ENCODE results near the gene SIL1. TPM values are rescaled to one million over a fixed set of nuclear protein-coding genes. Genes with fewer than 3 reads are reported as not detected.
A peak's percentile ranks its signal among the peaks of the same experiment; 100 is the strongest.

The SIL1 gene
- polyA plus RNA-seq, 1 donor (not counting 4 experiments of a cell fraction or from before 2014, with no cell fraction given) = 45.4 TPM

GRCh38 chr5:138954257-138955012, 243.7 kb downstream of the SIL1 start:
- no peak for DNase-seq (ENCODE audit: low read depth, low spot score)
- dilution Hi-C loops (cut with MboI; ENCODE audit: extremely low pct_ligation_motif_present, low sequenced_read_pairs) = no loop called here
- H3K27ac ChIP-seq (ENCODE audit: control insufficient read depth, insufficient read depth, low read length) = no peak overlapping the region

GRCh38 chr5:138953387-138954256, 244.5 kb downstream of the SIL1 start:
- Histone ChIP-seq H3K9me1 (ENCODE audit: control insufficient read depth, extremely low read depth, insufficient read depth, low read length) (no peaks in the 10 kb centered on the region), H4K20me1 (ENCODE audit: control insufficient read depth, extremely low read depth, insufficient read depth, low read length) (peaks cover 4% of the 10 kb centered on the region), H3K27me3 (ENCODE audit: control insufficient read depth, extremely low read depth, insufficient read depth, low read length) (no peaks in the 10 kb centered on the region), H3K9me3 (ENCODE audit: control insufficient read depth, low read depth, low read length) (no peaks in the 10 kb centered on the region), H3K79me2 (ENCODE audit: control insufficient read depth, insufficient read depth, low read length) (no peaks in the 10 kb centered on the region), H3K4me3 (ENCODE audit: control insufficient read depth in 2 of 3, extremely low read depth in 1 of 3, insufficient read depth in 2 of 3, low read depth in 1 of 3, low read length in 3 of 3) (no peak overlapping the region), H3K36me3 (ENCODE audit: control insufficient read depth in 2 of 2, extremely low read depth in 1 of 2, insufficient read depth in 2 of 2, low read length in 2 of 2) (peaks cover 0 to 4% of the 10 kb centered on the region in 2 experiments), H3K27ac (ENCODE audit: control insufficient read depth, insufficient read depth, low read length) (no peak overlapping the region), H3K4me1 (ENCODE audit: control insufficient read depth, extremely low read depth, insufficient read depth, low read length) (peaks cover 10% of the 10 kb centered on the region), H3K4me2 (ENCODE audit: control insufficient read depth, extremely low read depth, insufficient read depth, low read depth, low read length) (no peak overlapping the region), H2AFZ (ENCODE audit: control insufficient read depth, low read length) (no peak overlapping the region), H3K9ac (ENCODE audit: control insufficient read depth, extremely low read depth, insufficient read depth, low read length) (no peak overlapping the region)
- DNase-seq (ENCODE audit: low read depth, low spot score) (no peak), FAIRE-seq (peak; percentile 17)
- TF ChIP-seq CTCF (optimal IDR thresholded peaks at IDR 0.05 in 1 of 3, IDR thresholded peaks at IDR 0.05 in 1 of 3, conservative IDR thresholded peaks at IDR 0.05 in 1 of 3; ENCODE audit: extremely low read depth in 1 of 3, insufficient read depth in 2 of 3, low read length in 3 of 3) (no peak), EZH2 (IDR thresholded peaks at IDR 0.05; ENCODE audit: low read length) (no peak)
- dilution Hi-C loops (cut with MboI; ENCODE audit: extremely low pct_ligation_motif_present, low sequenced_read_pairs) = no loop called here

More at GRCh38 chr5:138954257-138955012, 243.7 kb downstream of the SIL1 start:
- H3K9me1 ChIP-seq (ENCODE audit: control insufficient read depth, extremely low read depth, insufficient read depth, low read length) = no peaks in the 10 kb centered on the region
- no peak overlapping the region for H3K4me3 ChIP-seq (ENCODE audit: control insufficient read depth in 2 of 3, extremely low read depth in 1 of 3, insufficient read depth in 2 of 3, low read depth in 1 of 3, low read length in 3 of 3)
- H3K36me3 ChIP-seq (ENCODE audit: control insufficient read depth in 2 of 2, extremely low read depth in 1 of 2, insufficient read depth in 2 of 2, low read length in 2 of 2) = peaks cover 0 to 4% of the 10 kb centered on the region in 2 experiments
- H3K79me2 ChIP-seq (ENCODE audit: control insufficient read depth, insufficient read depth, low read length) = no peaks in the 10 kb centered on the region
- peak; percentile 43 for FAIRE-seq
- H2AFZ ChIP-seq (ENCODE audit: control insufficient read depth, low read length) = no peak overlapping the region
- no peak for TF ChIP-seq CTCF (optimal IDR thresholded peaks at IDR 0.05 in 1 of 3, IDR thresholded peaks at IDR 0.05 in 1 of 3, conservative IDR thresholded peaks at IDR 0.05 in 1 of 3; ENCODE audit: extremely low read depth in 1 of 3, insufficient read depth in 2 of 3, low read length in 3 of 3)
- TF ChIP-seq EZH2 (IDR thresholded peaks at IDR 0.05; ENCODE audit: low read length) = no peak
- peaks cover 4% of the 10 kb centered on the region for H4K20me1 ChIP-seq (ENCODE audit: control insufficient read depth, extremely low read depth, insufficient read depth, low read length)
- H3K9me3 ChIP-seq (ENCODE audit: control insufficient read depth, low read depth, low read length) = no peaks in the 10 kb centered on the region
- H3K27me3 ChIP-seq (ENCODE audit: control insufficient read depth, extremely low read depth, insufficient read depth, low read length) = no peaks in the 10 kb centered on the region
- H3K4me2 ChIP-seq (ENCODE audit: control insufficient read depth, extremely low read depth, insufficient read depth, low read depth, low read length) = no peak overlapping the region
- peaks cover 10% of the 10 kb centered on the region for H3K4me1 ChIP-seq (ENCODE audit: control insufficient read depth, extremely low read depth, insufficient read depth, low read length)
- no peak overlapping the region for H3K9ac ChIP-seq (ENCODE audit: control insufficient read depth, extremely low read depth, insufficient read depth, low read length)
